SK-N-SH treated with all-trans-retinoic acid at 6 μM for 48 hours (cell line): ENCODE measurements around the gene SPG11.

Source experiments
- ARNTL ChIP-seq: fragments of 450-650 bp; formaldehyde crosslinking; IDR thresholded peaks from 2 replicates; pipeline ENCODE4 v1.5.0; 2020; ENCODE audit warnings: low read depth, mild to moderate bottlenecking, moderate library complexity, borderline replicate concordance
- BACH2 ChIP-seq: fragments of 250-450 bp; sonication (Bioruptor Pico); IDR thresholded peaks from 2 replicates; pipeline ENCODE4 v1.9.0; 2021; ENCODE audit warnings: mild to moderate bottlenecking, borderline replicate concordance
- CREB5 ChIP-seq: fragments of 250-450 bp; sonication (Bioruptor Pico); IDR thresholded peaks from 2 replicates; pipeline ENCODE4 v1.5.1; 2020; ENCODE audit warnings: low read depth, mild to moderate bottlenecking, moderate library complexity
- ESRRG ChIP-seq: fragments of 250-450 bp; sonication (Bioruptor Pico); IDR thresholded peaks from 2 replicates; pipeline ENCODE4 v1.6.1; 2021; ENCODE audit warnings: mild to moderate bottlenecking
- ISL1 ChIP-seq: fragments of 250-450 bp; sonication (Bioruptor Pico); IDR thresholded peaks from 2 replicates; pipeline ENCODE4 v2.1.2; 2022; ENCODE audit warnings: mild to moderate bottlenecking, moderate library complexity
- PATZ1 ChIP-seq: fragments of 250-450 bp; sonication (Bioruptor Pico); IDR thresholded peaks from 2 replicates; pipeline ENCODE4 v1.8.0; 2020; ENCODE audit warnings: mild to moderate bottlenecking, moderate library complexity, borderline replicate concordance
- RARB ChIP-seq: fragments of 250-450 bp; sonication (Bioruptor Pico); IDR thresholded peaks from 2 replicates; pipeline ENCODE4 v1.8.0; 2021; ENCODE audit warnings: mild to moderate bottlenecking, moderate library complexity
- TCF4 ChIP-seq: fragments of 250-450 bp; sonication (Bioruptor Pico); IDR thresholded peaks from 2 replicates; pipeline ENCODE4 v1.8.0; 2021; ENCODE audit warnings: mild to moderate bottlenecking, moderate library complexity, borderline replicate concordance
- ZC3H10 ChIP-seq: fragments of 250-450 bp; sonication (Bioruptor Pico); IDR thresholded peaks from 2 replicates; pipeline ENCODE4 v1.5.1; 2021; ENCODE audit warnings: mild to moderate bottlenecking, moderate library complexity
- ZFP3 ChIP-seq: fragments of 250-450 bp; sonication (Bioruptor Pico); IDR thresholded peaks from 2 replicates; pipeline ENCODE4 v1.5.0; 2020; ENCODE audit warnings: mild to moderate bottlenecking, moderate library complexity
- ZFP30 ChIP-seq: fragments of 450-650 bp; formaldehyde crosslinking; IDR thresholded peaks from 2 replicates; pipeline ENCODE4 v1.5.0; 2022; ENCODE audit warnings: mild to moderate bottlenecking, moderate library complexity
- ZNF565 ChIP-seq: fragments of 450-650 bp; formaldehyde crosslinking; conservative IDR thresholded peaks from 2 replicates; pipeline ENCODE4 v1.5.0; 2020; ENCODE audit warnings: low read depth, mild to moderate bottlenecking, moderate library complexity
- ZNF70 ChIP-seq: fragments of 450-650 bp; formaldehyde crosslinking; IDR thresholded peaks from 2 replicates; pipeline ENCODE4 v1.5.0; 2020; ENCODE audit warnings: mild to moderate bottlenecking, moderate library complexity

DNA sequence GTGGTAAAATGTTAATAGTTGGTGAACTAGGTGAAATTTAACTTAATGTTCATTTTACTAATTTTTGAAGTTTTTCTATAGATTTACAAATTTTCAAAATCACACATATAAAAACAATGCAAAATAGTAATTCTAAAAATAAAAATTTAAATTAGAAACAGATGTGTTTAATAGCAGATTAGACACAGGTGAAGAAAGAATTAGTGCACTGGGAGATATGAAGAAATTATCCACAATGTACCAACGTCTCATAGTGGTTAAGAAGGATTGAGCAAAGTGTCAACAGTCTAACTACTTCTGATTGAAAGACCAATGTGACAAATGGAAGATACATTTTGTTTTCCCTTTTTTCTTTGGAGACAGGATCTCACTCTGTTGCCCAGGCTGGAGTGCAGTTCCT is 26.5 kb downstream of the SPG11 start:
- TF ChIP-seq ZNF565 (no peak), RARB (CRISPR knock-in tag) (no peak), ZC3H10 (no peak), ZNF70 (CRISPR knock-in tag) (no peak), TCF4 (no peak), ZFP3 (CRISPR knock-in tag) (no peak), ZFP30 (CRISPR knock-in tag) (peak; percentile 94), ISL1 (CRISPR knock-in tag) (no peak), PATZ1 (no peak), CREB5 (CRISPR knock-in tag) (no peak), ESRRG (CRISPR knock-in tag) (no peak), ARNTL (CRISPR knock-in tag) (no peak), BACH2 (no peak)
